Tibial nerve (tissue), 4 donors: ENCODE data around the gene NRXN3. TPM values are rescaled to one million over a fixed set of nuclear protein-coding genes. Genes with fewer than 3 reads are reported as not detected.

Experiments
- DNase-seq, 2 donors: peaks; one replicate each; pipeline ENCODE4 v3.0.0-alpha.2; 2019; ENCODE audit warnings: low spot score in 2 of 2
- H3K27ac ChIP-seq, 4 donors: fragments of 200-600 bp; sonication (generic) in 3 of 4; one replicate each; pipeline ENCODE4 v1.5.1; 2017 to 2019; ENCODE audit warnings: mild to moderate bottlenecking in 1 of 4
- H3K27me3 ChIP-seq, 2 donors: fragments of 200-600 bp; sonication (generic) in 1 of 2; one replicate each; pipeline versions ENCODE4 v1.5.1 to v1.6.0; 2017 to 2019
- H3K36me3 ChIP-seq, 3 donors: fragments of 200-600 bp; sonication (generic); one replicate each; pipeline ENCODE4 v1.5.1; 2018 to 2019
- H3K4me1 ChIP-seq, 4 donors: fragments of 200-600 bp; sonication (generic) in 3 of 4; one replicate each; pipeline ENCODE4 v1.5.1; 2017 to 2019
- H3K4me3 ChIP-seq, 4 donors: fragments of 200-600 bp; sonication (generic) in 3 of 4; one replicate each; pipeline ENCODE4 v1.5.1; 2017 to 2019; ENCODE audit warnings: mild to moderate bottlenecking in 1 of 4, moderate library complexity in 1 of 4
- H3K9me3 ChIP-seq, 4 donors: fragments of 200-600 bp; sonication (generic) in 3 of 4; one replicate each; pipeline ENCODE4 v1.5.1; 2017 to 2019
- CTCF ChIP-seq, 5 experiments: fragments of 200-600 bp in 3 of 5; fragments of 450-650 bp in 2 of 5; sonication (generic) in 3 of 5; IDR thresholded peaks; one replicate each; pipeline ENCODE4 v1.5.1; 2016 to 2019; ENCODE audit warnings: antibody characterized with exemption in 5 of 5, mild to moderate bottlenecking in 3 of 5, moderate library complexity in 2 of 5
- EP300 ChIP-seq, 2 donors: sonication (generic); formaldehyde crosslinking; IDR thresholded peaks; one replicate each; pipeline ENCODE4 v1.6.1; 2017; ENCODE audit warnings: antibody characterized with exemption in 2 of 2, mild to moderate bottlenecking in 1 of 2
- POLR2A ChIP-seq, 2 donors: fragments of 450-650 bp; IDR thresholded peaks; one replicate each; pipeline ENCODE4 v1.6.1; 2017; ENCODE audit warnings: antibody characterized with exemption in 2 of 2, mild to moderate bottlenecking in 2 of 2, moderate library complexity in 2 of 2
- WGBS, 2 donors: methylation state at CpG; one replicate each; pipeline ENCODE4 v1.1.5; 2018; 5-methylcytosine and 5-hydroxymethylcytosine counted together
- total RNA-seq, 4 donors: library from RNA; depleted of rRNA; stranded (reverse); fragments of >200 nt; gene quantifications; one replicate each; pipeline ENCODE4 v1.1.0, GENCODE V29; 2016

NRXN3 gene
- total RNA-seq, 4 donors from 2014 or later = 16.7 to 52.2 (median 19.7) TPM

GRCh38 chr14:79855789-79856188, 1685.6 kb downstream of the NRXN3 start:
- Histone ChIP-seq H3K9me3 (no peaks in the 10 kb centered on the region), H3K27ac (peak overlapping the region in 2 of 4 donors; percentile 31 to 32), H3K27me3 (no peaks in the 10 kb centered on the region), H3K4me3 (no peak overlapping the region), H3K4me1 (peaks cover 0 to 12% (median 0%) of the 10 kb centered on the region in 4 donors), H3K36me3 (no peaks in the 10 kb centered on the region)
- DNase-seq = no peak
- 85 to 90% methylated on average over 2 of the region's 2 CpGs for WGBS, 2 donors
- no peak for TF ChIP-seq EP300 (IDR thresholded peaks at IDR 0.05)
- TF ChIP-seq POLR2A (IDR thresholded peaks at IDR 0.05) = no peak
- no peak for TF ChIP-seq CTCF (IDR thresholded peaks at IDR 0.05)

GRCh38 chr14:79856381-79856780, 1686.2 kb downstream of the NRXN3 start:
- Histone ChIP-seq H3K4me3 (no peak overlapping the region), H3K27me3 (no peaks in the 10 kb centered on the region), H3K36me3 (peaks cover 0 to under 1% (median 0%) of the 10 kb centered on the region in 3 donors), H3K4me1 (peaks cover 0 to 12% (median 0%) of the 10 kb centered on the region in 4 donors), H3K9me3 (no peaks in the 10 kb centered on the region), H3K27ac (peak overlapping the region in 2 of 4 donors; percentile 32 to 50)
- 35 to 46% methylated on average over 1 of the region's 1 CpG for WGBS, 2 donors
- TF ChIP-seq CTCF (IDR thresholded peaks at IDR 0.05) (no peak), EP300 (IDR thresholded peaks at IDR 0.05) (no peak), POLR2A (IDR thresholded peaks at IDR 0.05) (no peak)
- DNase-seq = no peak

GRCh38 chr14:79861111-79861510, 1690.9 kb downstream of the NRXN3 start:
- Histone ChIP-seq H3K27me3 (no peaks in the 10 kb centered on the region), H3K9me3 (no peaks in the 10 kb centered on the region), H3K4me3 (no peak overlapping the region), H3K36me3 (peaks cover 0 to 9% (median 0%) of the 10 kb centered on the region in 3 donors), H3K4me1 (peaks cover 0 to 8% (median 0%) of the 10 kb centered on the region in 4 donors), H3K27ac (no peak overlapping the region)
- DNase-seq = no peak
- 93 to 95% methylated on average over 9 of the region's 9 CpGs for WGBS, 2 donors
- no peak for TF ChIP-seq EP300 (IDR thresholded peaks at IDR 0.05)
- TF ChIP-seq POLR2A (IDR thresholded peaks at IDR 0.05) = no peak
- no peak for TF ChIP-seq CTCF (IDR thresholded peaks at IDR 0.05)

- 96 to 97% methylated on average over 12 of the region's 12 CpGs for WGBS, 2 donors
- no peak overlapping the region for H3K4me3 ChIP-seq
- DNase-seq = no peak
- H3K36me3 ChIP-seq = peaks cover 0 to 9% (median 0%) of the 10 kb centered on the region in 3 donors
- H3K9me3 ChIP-seq = no peaks in the 10 kb centered on the region
- peaks cover 0 to under 1% (median 0%) of the 10 kb centered on the region in 4 donors for H3K4me1 ChIP-seq
- TF ChIP-seq POLR2A (IDR thresholded peaks at IDR 0.05) = no peak
- TF ChIP-seq CTCF (IDR thresholded peaks at IDR 0.05) = no peak
- TF ChIP-seq EP300 (IDR thresholded peaks at IDR 0.05) = no peak
- no peak overlapping the region for H3K27ac ChIP-seq
- H3K27me3 ChIP-seq = no peaks in the 10 kb centered on the region
Measured at GRCh38 chr14:79862045-79862444, 1691.9 kb downstream of the NRXN3 start.

- H3K27me3 ChIP-seq = no peaks in the 10 kb centered on the region
- no peak overlapping the region for H3K27ac ChIP-seq
- WGBS, 2 donors = 73 to 90% methylated on average over 1 of the region's 1 CpG
- no peak overlapping the region for H3K4me3 ChIP-seq
- TF ChIP-seq CTCF (IDR thresholded peaks at IDR 0.05) (no peak), POLR2A (IDR thresholded peaks at IDR 0.05) (no peak), EP300 (IDR thresholded peaks at IDR 0.05) (no peak)
- no peaks in the 10 kb centered on the region for H3K36me3 ChIP-seq
- no peaks in the 10 kb centered on the region for H3K4me1 ChIP-seq
- DNase-seq = no peak
- no peaks in the 10 kb centered on the region for H3K9me3 ChIP-seq
Measured at GRCh38 chr14:79871136-79871535, 1701.0 kb downstream of the NRXN3 start.
